Mucosa of descending colon (tissue), 3 donors: ENCODE results near the gene BACH2. TPM values are rescaled to one million over a fixed set of nuclear protein-coding genes. Genes with fewer than 3 reads are reported as not detected.

Experiments used
- ATAC-seq: fragments of 200-7000 bp; cut with Tn5 transposase; one replicate; pipeline ENCODE4 v1.9.1; 2020; ENCODE audit warnings: mild to moderate bottlenecking, moderate library complexity
- DNase-seq, 3 donors: peaks; one replicate each; pipeline ENCODE4 v3.0.0-alpha.2; 2020
- H3K36me3 ChIP-seq: fragments of 200-600 bp; one replicate; pipeline ENCODE4 v1.8.0; 2021; ENCODE audit warnings: low read depth, mild to moderate bottlenecking
- H3K4me1 ChIP-seq: fragments of 200-600 bp; one replicate; pipeline ENCODE4 v1.8.0; 2021; ENCODE audit warnings: low read depth, mild to moderate bottlenecking
- H3K4me3 ChIP-seq: fragments of 200-600 bp; one replicate; pipeline ENCODE4 v1.8.0; 2021; ENCODE audit warnings: mild to moderate bottlenecking
- H3K9me3 ChIP-seq: fragments of 200-600 bp; one replicate; pipeline ENCODE4 v1.8.0; 2021; ENCODE audit warnings: mild to moderate bottlenecking
- CTCF ChIP-seq: fragments of 200-600 bp; IDR thresholded peaks from one replicate; pipeline ENCODE4 v1.8.0; 2022; ENCODE audit warnings: antibody characterized with exemption, mild to moderate bottlenecking
- intact Hi-C, 2 donors: fragments of 100-400 bp; cut with DNase I in 1 of 2; cut with micrococcal nuclease in 1 of 2; formaldehyde crosslinking; loops; one replicate each; pipeline versions ENCODE4 v1.11.0 to v1.11.1; 2022; cut with DNase I, micrococcal nuclease
- total RNA-seq, 3 donors: library from RNA; stranded (reverse); fragmentation: NEBNext Ultra II Directional in 2 of 3; extraction: Animal tissue kit (Norgen Biotek cat#: 25700) in 2 of 3; gene quantifications; one replicate each; pipeline versions ENCODE4 v1.2.1 to v1.2.4, GENCODE V29; 2021 to 2023
- donor health status: DM: no; HTN: no; CAD: no; lungs with moderate emphysema.
- donor health status: DM: no; HTN: no; CAD: no.
- donor health status: DM: no; HTN: yes; CAD: no.

BACH2 gene
- total RNA-seq, 3 donors from 2014 or later = 0.96 to 1.6 (median 1.2) TPM

DNA sequence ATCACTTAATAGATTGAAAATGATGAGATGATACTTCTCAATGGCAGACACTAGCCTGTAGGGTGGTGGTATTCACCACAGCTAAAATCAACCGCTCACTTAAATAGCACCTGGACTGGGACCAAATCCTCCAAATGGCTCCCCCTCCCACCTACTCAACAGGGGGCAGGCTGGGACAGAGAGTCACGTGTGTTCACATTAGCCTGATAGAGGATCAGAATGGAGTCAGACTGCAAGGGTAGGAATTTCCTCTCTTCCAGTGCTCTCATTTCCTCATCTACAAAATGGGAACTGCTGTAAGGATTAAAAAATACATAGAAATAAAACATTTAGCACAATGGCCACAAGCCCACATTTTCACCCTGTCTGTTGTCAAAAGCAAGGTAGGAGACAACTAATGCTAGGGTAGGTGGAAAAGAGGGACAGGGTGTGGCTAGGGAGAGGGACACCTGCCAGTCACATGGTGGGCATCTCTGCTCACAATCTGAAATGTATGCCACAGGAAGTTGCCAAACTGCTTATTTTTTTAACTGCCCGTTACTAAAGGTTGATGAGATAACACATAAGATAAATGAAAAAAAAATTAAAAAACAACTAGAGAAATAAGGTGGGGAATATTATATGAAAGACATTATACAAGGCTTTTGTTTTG lies 55.3 kb downstream of the BACH2 start:
- H3K9me3 ChIP-seq = no peaks in the 10 kb centered on the region
- TF ChIP-seq CTCF = no peak
- intact Hi-C loops = no loop called here
- ATAC-seq = no peak
- DNase-seq = no peak
- no peaks in the 10 kb centered on the region for H3K36me3 ChIP-seq
- H3K4me1 ChIP-seq = peaks cover 4% of the 10 kb centered on the region
- no peak overlapping the region for H3K4me3 ChIP-seq

DNA sequence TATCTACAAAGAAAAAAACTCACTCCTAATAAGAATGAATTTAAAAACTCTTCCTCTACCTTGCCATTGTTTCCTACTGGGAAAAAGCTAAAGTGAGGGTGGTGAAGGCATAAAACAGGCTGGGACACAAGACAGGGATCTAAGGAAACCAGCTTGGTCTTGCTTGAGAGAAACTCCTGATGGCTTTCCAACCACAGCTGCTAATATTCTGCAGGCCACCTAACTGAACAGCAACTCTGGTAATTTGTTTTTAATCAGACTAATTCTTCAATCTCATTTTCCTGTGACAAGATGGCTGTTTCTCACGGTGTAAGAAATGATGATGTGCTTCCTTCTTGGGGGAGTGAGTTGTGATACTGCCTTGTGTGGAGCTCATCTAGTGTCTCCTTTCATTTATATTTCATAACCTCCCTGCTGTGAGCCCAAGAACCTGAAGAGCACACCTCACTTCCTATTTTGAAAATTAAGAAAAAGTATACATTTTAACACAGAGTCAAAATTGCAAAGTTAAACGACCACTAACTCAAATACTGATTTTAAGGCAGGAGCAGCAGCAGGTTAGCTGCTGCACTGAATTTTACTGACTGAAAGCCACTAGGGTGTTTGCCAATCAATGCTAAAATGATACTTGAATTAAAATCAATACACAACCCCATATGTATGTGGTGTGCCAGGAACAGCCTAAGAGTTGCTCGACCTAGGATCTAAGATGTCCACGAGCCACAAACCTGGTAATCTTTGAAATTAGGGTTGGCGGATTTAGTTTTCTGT lies 58.0 kb downstream of the BACH2 start:
- TF ChIP-seq CTCF = no peak
- Histone ChIP-seq H3K4me1 (peaks cover 4% of the 10 kb centered on the region), H3K36me3 (no peaks in the 10 kb centered on the region), H3K9me3 (no peaks in the 10 kb centered on the region), H3K4me3 (no peak overlapping the region)
- DNase-seq (no peak), ATAC-seq (no peak)
- intact Hi-C loops = no loop called here

DNA sequence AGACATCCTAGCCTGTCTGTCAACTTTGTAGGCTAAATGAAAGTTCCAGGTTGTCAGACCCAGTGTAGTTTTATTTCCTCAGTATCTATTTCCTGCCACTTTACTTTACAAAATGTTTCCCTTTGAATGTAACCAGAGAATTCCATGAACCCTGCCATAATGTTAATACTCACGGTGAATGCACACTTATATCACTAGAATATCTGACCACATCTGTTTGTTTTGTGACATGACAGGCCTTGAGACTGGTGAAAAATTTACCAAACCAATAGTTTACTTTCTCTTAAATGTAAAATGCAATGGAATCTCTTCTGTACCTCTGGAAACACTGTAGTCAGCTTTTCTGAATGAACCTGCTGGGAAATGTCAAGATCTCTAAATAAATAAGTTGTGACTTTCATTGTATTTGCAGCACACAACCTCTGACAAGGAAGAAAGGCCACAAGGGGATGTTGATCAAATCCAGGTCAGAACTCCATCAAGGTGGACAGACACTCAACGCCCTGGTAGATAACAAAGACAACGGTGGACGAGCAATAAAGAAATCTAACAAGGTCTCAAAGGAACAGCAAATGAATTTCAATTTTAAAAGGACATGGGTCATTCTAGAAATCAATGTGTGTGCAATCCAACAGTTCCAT lies 59.2 kb downstream of the BACH2 start:
- H3K4me3 ChIP-seq = no peak overlapping the region
- DNase-seq (no peak), ATAC-seq (no peak)
- H3K36me3 ChIP-seq = no peaks in the 10 kb centered on the region
- intact Hi-C loops = no loop called here
- peaks cover 4% of the 10 kb centered on the region for H3K4me1 ChIP-seq
- TF ChIP-seq CTCF = no peak
- H3K9me3 ChIP-seq = no peaks in the 10 kb centered on the region

- DNase-seq (peak in 1 of 3 donors; percentile 14), ATAC-seq (peak; percentile 58)
- peaks cover 6% of the 10 kb centered on the region for H3K4me1 ChIP-seq
- no peaks in the 10 kb centered on the region for H3K9me3 ChIP-seq
- TF ChIP-seq CTCF = no peak
- intact Hi-C loops = no loop called here
- no peaks in the 10 kb centered on the region for H3K36me3 ChIP-seq
- no peak overlapping the region for H3K4me3 ChIP-seq
Measured at GRCh38 chr6:90233994-90234393, 62.6 kb downstream of the BACH2 start.

GRCh38 chr6:90233213-90233612 lies 63.4 kb downstream of the BACH2 start:
- TF ChIP-seq CTCF = no peak
- ATAC-seq (no peak), DNase-seq (no peak)
- no peak overlapping the region for H3K4me3 ChIP-seq
- H3K36me3 ChIP-seq = no peaks in the 10 kb centered on the region
- intact Hi-C loops = no loop called here
- H3K9me3 ChIP-seq = no peaks in the 10 kb centered on the region
- H3K4me1 ChIP-seq = peaks cover 6% of the 10 kb centered on the region
